GM21576 (cell line): Measurements from ENCODE around the gene LANCL1.
A peak's percentile ranks its signal among the peaks of the same experiment; 100 is the strongest.
"Not testable (repeated sequence)": the region's sequence is repeated elsewhere in the genome, so short reads cannot be mapped to it uniquely, and the experiment has no call there.

Experiments
- ATAC-seq: cut with Tn5 transposase; IDR thresholded peaks from one replicate; pipeline ENCODE4 v1.9.1; 2021; ENCODE audit warnings: mild to moderate bottlenecking, moderate library complexity; ENCODE audit not compliant: unreplicated experiment

LANCL1 gene

DNA sequence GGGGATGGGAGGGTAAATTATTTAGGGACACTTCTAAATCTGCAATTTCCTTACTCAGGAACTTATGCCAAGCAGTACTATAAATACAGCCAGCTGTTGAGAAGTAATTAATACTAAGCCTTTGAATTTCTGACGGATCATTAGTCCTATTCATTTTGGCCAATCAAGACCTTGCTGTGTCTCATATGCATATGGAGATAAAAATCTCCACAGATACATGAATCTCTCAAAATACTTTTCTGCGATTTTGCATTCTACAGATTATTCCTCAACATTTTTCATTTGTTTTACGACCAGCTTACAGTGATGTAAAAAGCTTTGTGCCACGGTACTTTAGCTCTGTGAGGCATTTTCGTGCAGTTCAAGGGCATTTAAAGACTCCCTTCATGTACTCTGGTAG lies 16.7 kb downstream of the LANCL1 start:
- no peak for ATAC-seq

GRCh38 chr2:210459407-210459806 lies 17.2 kb downstream of the LANCL1 start:
- no peak for ATAC-seq

GRCh38 chr2:210458395-210458794 lies 18.2 kb downstream of the LANCL1 start:
- ATAC-seq = no peak

- ATAC-seq = no peak
Measured at GRCh38 chr2:210456571-210456970, 20.0 kb downstream of the LANCL1 start.

DNA sequence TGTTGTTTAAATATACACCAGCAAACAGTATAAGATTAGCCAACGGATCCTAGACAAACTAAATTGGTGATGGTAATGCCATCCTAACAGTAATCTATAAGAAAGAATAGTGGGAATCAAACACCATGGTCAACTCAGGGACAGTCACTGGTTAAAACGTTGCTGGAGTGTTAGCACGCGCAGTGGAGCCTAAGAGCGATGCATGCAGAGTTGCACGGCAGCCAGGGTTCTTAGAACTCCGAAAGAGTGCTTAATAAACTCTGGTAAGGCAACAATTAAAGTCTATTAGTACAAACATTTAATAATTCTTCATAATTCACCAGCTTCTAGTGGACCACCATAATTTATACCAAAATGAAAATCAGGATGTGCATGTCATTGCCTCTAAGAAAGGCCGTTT lies 22.2 kb downstream of the LANCL1 start:
- no peak for ATAC-seq

GRCh38 chr2:210452194-210452593 lies 24.4 kb downstream of the LANCL1 start:
- ATAC-seq = no peak

DNA sequence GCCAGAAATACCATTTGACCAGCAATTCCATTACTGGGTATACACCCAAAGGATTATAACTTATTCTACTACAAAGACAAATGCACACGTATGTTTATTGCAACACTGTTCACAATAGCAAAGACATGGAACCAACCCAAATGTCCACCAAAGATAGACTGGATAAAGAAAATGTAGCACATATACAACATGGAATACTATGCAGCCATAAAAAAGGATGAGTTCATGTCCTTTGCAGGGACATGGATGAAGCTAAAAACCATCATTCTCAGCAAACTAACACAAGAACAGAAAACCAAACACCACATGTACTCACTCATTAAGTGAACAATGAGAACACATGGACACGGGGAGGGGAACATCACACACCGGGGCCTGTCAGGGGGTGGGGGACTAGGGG lies 25.6 kb downstream of the LANCL1 start:
- not testable (repeated sequence) for ATAC-seq

GRCh38 chr2:210445732-210446131 lies 30.8 kb downstream of the LANCL1 start:
- no peak for ATAC-seq

- peak; percentile 50 for ATAC-seq
Measured at GRCh38 chr2:210445116-210445707, 31.3 kb downstream of the LANCL1 start.

GRCh38 chr2:210443527-210443926 lies 33.0 kb downstream of the LANCL1 start:
- no peak for ATAC-seq

- ATAC-seq = no peak
Measured at GRCh38 chr2:210442878-210443277, 33.7 kb downstream of the LANCL1 start.

DNA sequence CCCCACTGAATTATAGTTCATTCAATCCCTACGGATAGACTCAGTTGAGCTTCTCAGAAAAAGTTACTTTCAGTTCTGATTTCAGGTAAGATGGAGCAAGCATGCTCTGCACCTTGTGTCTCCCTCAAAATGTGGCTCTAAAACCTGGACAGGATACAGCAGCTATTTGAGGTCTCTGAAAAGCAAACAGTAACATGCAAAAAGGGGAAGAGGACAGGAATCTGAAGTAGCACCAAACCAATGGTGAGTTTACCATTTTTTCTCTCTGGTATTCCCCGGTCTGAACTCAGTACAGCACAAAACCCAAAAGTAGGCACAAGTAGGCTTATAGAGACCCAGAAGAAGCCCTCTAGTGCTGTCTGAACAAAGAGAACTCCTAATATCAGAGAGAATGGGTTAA lies 34.1 kb downstream of the LANCL1 start:
- no peak for ATAC-seq

GRCh38 chr2:210440206-210440605 lies 36.4 kb downstream of the LANCL1 start:
- ATAC-seq = no peak

DNA sequence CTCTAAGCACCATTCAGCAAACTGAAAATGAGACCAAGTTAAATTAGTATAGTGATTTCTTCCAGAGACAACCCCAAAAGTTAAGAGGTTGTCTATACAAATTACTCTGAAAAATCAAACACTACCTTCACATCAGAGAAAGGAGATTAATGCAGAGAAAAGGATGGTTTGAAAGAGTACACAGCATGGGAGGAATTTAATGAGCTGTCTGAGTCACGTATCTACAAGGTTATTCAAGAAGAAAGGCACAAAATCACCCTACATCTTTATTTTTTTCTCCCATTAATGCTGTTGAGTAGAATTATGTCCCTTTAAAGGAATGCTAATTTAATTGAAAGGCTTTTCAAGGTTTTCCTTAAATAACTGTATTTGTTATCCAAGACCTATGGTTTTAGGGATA lies 41.1 kb downstream of the LANCL1 start:
- ATAC-seq = no peak

- no peak for ATAC-seq
Measured at GRCh38 chr2:210432633-210433032, 43.9 kb downstream of the LANCL1 start.

GRCh38 chr2:210429403-210430137 lies 47.0 kb downstream of the LANCL1 start:
- no peak for ATAC-seq

GRCh38 chr2:210428393-210429179 lies 48.0 kb downstream of the LANCL1 start:
- no peak for ATAC-seq

DNA sequence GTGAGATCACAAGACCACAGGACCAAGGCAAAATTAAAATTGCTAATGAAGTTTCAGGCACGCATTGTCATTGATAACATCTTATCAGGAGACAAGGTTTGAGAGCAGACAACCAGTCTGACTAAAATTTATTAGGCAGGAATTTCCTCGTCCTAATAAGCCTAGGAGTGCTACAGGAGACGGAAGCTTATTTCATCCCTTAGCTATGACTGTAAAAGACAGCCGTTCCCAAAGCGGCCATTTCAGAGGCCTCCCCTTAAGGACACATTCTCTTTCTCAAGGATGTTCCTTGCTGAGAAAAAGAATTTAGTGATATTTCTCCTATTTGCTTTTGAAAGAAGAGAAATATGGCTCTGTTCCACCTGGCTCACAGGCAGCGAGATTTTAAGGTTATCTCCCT lies 49.2 kb downstream of the LANCL1 start:
- ATAC-seq = not testable (repeated sequence)

GRCh38 chr2:210422366-210422765 lies 54.2 kb downstream of the LANCL1 start:
- ATAC-seq = no peak

DNA sequence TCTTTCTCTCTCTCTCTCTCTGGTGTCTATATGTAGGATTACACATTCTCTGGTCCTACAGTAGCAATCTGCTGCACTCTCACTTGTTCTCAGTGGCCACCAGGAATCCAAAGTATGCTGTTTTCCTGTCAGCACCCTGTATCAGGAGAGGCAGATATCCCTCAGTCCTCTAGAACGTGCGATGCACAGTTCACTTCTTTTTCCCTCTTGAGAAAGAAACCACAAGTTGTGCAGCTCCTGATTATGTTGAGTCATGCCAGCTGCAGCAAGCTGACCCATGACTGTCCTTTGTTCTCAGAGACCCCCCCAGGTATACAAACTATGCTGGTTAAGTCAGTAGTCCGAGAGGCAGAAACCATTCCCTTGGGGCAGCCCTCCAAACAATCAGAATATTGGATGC lies 54.6 kb downstream of the LANCL1 start:
- no peak for ATAC-seq

DNA sequence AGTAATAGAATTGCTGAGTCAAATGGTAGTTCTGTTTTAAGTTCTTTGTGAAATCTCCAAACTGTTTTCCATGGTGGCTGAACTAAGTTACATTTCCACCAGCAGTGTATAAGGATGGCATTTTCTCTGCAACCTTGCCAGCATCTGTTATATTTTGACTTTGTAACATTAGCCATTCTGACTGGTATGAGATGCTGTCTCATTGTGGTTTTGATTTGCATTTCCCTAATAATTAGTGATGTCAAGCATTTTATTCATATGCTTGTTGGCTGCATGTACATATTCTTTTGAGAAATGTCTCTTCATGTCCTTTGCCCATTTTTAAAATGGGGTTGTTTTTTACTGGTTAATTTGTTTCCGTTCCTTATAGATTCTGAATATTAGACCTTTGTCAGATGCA lies 63.9 kb downstream of the LANCL1 start:
- no peak for ATAC-seq

- ATAC-seq = no peak
Measured at GRCh38 chr2:210410542-210410941, 66.0 kb downstream of the LANCL1 start.
